Stimulated activated CD8-positive, alpha-beta memory T cell treated with anti-CD3 and anti-CD28 coated beads, Interleukin-7, amount 100 ng/mL, for 24 hours (primary cell): ENCODE data around the gene RNF5.

Source experiments
- DNase-seq: peaks from one replicate; pipeline ENCODE4 v3.0.0-alpha.2; 2020; ENCODE audit warnings: low read depth

Gene RNF5

GRCh38 chr6:32151863-32152768 is 26.1 kb upstream of the RNF5 start, which contains the start of gene PRRT1:
Gene PRRT1, minus strand, starts transcription at chr6:32151939. Its CDS starts 112 bp downstream, at chr6:32151827.
- DNase-seq, result no peak

GRCh38 chr6:32152769-32153563 is 25.2 kb upstream of the RNF5 start:
- no peak for DNase-seq

- DNase-seq, result peak; percentile 75
Observed at GRCh38 chr6:32153564-32154513, 24.4 kb upstream of the RNF5 start, which contains the start of gene PPT2. Gene PPT2, plus strand, starts transcription at chr6:32154141. Its CDS starts 454 bp downstream, at chr6:32154595.

- no peak for DNase-seq
Observed at GRCh38 chr6:32154514-32155161, 23.6 kb upstream of the RNF5 start.

DNA sequence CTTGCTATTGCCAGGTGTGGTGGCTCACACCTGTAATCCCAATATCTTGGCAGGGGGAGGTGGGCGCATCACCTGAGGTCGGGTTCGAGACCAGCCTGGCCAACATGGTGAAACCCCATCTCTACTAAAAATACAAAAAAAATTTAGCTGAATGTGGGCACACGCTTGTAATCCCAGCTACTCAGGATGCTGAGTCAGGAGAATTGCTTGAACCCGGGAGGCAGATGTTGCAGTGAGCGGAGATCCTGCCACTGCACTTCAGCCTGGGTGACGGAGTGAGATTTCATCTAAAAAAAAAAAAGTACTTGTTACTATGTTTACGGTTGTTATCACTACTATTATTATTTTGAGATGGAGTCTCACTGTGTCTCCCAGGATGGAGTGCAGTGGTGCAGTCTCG is 21.3 kb upstream of the RNF5 start:
- no peak for DNase-seq

DNA sequence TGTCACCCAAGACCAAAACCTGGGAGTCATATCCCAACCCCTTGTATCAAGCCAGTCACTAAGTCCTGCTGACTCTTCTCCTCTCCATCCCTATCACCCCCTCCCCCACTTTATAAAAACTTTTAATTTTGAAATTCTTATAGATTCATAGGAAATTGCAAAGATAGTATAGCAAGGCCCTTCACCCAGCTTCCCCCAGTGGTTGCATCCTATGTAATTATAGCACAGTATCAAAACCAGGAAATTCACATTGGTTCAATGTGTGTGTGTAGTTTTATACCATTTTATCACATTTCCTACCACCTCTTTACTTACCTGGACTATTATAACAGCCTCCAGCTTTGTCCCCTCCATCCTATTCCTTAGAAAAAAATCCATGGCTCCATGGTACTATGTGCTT is 20.2 kb upstream of the RNF5 start:
- no peak for DNase-seq

GRCh38 chr6:32163559-32164258 is 14.5 kb upstream of the RNF5 start:
- no peak for DNase-seq

- DNase-seq, result no peak
Observed at GRCh38 chr6:32164295-32164694, 13.9 kb upstream of the RNF5 start, which contains the start of gene EGFL8. Gene EGFL8, plus strand, starts transcription at chr6:32164595. Its CDS starts 1,571 bp downstream, at chr6:32166166.

- DNase-seq, result no peak
Observed at GRCh38 chr6:32166411-32167061, 11.7 kb upstream of the RNF5 start.

GRCh38 chr6:32167154-32167760 is 10.9 kb upstream of the RNF5 start:
- DNase-seq, result no peak

- DNase-seq, result no peak
Observed at GRCh38 chr6:32167761-32168262, 10.4 kb upstream of the RNF5 start.

DNA sequence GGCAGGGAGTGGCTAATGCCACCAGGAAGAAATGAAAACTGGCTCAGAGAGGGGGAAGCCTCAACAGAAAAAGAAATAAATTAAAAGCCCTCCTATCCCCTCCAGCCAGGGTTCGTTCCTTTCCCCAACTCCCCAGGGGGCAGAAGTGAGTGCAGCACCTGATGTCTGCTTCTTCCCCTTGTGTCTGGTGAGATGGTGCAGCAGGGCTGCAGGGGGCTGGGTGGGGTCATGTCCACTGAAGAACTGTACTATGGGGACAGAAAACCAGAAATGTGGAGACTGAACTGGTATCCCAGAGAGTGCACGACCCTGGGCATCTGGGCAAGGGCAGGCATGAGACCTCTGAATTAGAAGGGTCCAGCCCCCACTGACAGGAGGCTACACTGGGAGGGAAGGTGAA is 9.9 kb upstream of the RNF5 start:
- no peak for DNase-seq

GRCh38 chr6:32168807-32169591 is 9.2 kb upstream of the RNF5 start:
- DNase-seq, result no peak

GRCh38 chr6:32170294-32170693 is 7.9 kb upstream of the RNF5 start:
- no peak for DNase-seq

DNA sequence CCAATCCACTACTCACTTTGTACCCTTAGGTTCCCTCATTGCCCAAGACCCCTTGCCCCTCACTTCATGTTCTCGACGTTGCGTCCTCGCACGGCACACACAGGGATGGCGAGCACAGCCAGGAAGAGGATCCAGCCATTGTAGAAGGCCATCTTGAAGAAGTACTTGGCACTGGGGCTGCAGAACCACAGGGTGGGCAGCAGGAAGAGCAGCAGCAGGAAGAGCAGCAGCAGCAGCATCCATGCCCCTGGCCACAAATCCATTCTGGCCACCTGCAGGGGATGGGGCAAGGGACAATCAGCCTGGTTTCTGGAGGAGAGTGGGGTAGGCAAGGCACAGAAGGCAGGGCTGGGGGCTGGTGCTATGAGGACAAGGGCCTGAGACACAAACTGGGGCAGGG is 7.0 kb upstream of the RNF5 start:
- no peak for DNase-seq

DNA sequence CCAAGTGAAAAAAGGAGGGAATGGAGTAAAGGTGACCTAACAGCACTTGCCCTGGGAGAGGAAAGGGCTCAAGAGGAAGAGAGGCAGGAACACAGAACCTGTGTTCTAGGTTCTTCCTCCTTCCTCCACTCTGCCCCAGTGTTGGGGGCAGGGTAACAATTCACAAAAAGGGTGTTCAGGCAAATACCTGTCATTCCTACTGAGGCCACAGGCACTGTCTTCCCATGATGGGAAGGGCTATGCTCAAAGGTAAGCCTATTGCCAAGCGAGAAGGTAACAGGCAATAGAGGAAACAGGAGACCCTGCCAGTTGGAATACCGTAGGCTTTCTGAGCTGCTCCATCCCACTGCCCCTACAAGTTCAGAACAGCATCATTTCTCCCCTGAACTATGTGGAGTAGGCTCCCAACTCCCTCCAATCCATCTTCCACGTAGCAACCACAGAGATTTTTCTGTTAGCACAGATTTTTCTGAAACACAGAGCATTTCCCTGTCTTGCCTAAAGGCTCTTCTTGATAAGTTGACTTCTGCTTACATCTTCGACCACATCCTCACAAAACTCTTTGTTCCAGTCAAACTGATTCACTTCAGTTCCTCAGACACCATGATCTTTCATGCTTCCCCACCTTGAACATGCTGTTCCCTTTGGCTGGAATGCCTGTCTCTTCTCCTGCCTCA is 5.0 kb upstream of the RNF5 start:
- no peak for DNase-seq

GRCh38 chr6:32174416-32174815 is 3.8 kb upstream of the RNF5 start:
- DNase-seq, result no peak

DNA sequence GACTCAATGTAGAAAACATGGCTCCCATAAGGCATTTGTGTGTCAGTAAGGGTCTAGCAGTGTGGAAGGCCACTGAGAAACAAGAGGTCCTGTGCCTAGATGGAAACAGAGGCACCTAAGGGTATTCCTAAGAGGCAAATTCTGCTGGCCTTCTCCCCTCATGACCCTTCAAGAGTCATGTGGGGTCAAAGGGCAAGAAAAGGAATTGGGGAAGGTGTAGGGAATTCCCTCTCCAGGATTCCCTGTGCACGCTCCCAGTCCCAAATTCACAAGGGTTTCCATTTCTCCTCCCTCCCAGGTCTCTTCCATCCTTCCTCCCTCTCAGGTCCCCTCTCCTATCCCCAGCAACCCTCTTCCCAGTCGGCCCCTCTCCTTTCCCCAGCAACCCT is 2.9 kb upstream of the RNF5 start:
- no peak for DNase-seq
